Fibroblast of villous mesenchyme (primary cell): ENCODE data around the gene RBBP6. TPM values are rescaled to one million over a fixed set of nuclear protein-coding genes. Genes with fewer than 3 reads are reported as not detected.
"Not testable (repeated sequence)": the region's sequence is repeated elsewhere in the genome, so short reads cannot be mapped to it uniquely, and the experiment has no call there.

Experiments used
- DNase-seq: peaks from one replicate; pipeline ENCODE4 v3.0.0-alpha.2; 2010; ENCODE audit warnings: low read depth
- H3K4me3 ChIP-seq: 2 replicates; pipeline ENCODE4 v1.5.1; 2011; ENCODE audit warnings: low read depth, mild to moderate bottlenecking, low read length
- total RNA-seq: library from RNA; depleted of rRNA; stranded (reverse); fragments of >200 nt; gene quantifications from 2 replicates; pipeline ENCODE4 v1.2.3, GENCODE V29; 2012
- TF ChIP-seq, protein P1 (sequence below): IDR thresholded peaks from 2 replicates; pipeline ENCODE4 v1.5.1; 2012; ENCODE audit warnings: low read depth, mild to moderate bottlenecking, low read length; ENCODE audit not compliant: insufficient read depth

Gene RBBP6
- total RNA-seq, 1 donor, result 31.1 TPM

DNA sequence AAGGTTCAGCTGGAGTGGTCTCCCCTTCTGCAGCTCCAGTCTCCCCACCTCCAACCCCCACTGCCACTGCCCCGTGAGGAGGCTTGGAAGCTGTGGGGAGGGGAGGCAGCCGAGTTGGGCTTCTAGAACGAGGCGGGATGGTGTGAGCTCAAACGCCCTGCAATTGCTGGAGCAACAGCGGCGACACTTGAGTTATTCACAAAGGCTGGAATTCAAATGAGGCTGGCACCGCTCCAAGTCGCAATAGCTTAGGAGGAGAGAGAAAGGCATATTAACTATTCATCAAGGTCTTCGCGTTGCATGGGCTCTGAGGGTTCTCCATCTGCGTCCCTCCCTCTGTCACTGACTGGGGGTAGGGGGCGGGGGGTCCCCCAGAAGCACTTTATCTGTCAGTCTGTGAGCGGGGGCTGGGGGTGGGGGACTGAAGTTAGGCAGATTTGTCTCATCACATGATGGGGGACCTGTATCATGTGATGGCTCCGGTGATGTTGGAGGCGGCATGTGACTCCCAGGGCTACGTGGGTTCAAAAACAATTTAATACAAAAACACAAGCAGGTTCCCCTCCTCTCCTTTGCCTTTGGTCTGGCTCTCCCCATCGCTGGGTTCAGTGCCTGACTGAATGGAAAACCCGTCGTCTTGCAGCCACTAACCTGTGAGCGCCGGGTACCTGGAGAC lies 70.5 kb downstream of the RBBP6 start:
- TF ChIP-seq, protein P1, sequence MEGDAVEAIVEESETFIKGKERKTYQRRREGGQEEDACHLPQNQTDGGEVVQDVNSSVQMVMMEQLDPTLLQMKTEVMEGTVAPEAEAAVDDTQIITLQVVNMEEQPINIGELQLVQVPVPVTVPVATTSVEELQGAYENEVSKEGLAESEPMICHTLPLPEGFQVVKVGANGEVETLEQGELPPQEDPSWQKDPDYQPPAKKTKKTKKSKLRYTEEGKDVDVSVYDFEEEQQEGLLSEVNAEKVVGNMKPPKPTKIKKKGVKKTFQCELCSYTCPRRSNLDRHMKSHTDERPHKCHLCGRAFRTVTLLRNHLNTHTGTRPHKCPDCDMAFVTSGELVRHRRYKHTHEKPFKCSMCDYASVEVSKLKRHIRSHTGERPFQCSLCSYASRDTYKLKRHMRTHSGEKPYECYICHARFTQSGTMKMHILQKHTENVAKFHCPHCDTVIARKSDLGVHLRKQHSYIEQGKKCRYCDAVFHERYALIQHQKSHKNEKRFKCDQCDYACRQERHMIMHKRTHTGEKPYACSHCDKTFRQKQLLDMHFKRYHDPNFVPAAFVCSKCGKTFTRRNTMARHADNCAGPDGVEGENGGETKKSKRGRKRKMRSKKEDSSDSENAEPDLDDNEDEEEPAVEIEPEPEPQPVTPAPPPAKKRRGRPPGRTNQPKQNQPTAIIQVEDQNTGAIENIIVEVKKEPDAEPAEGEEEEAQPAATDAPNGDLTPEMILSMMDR, result no peak
- peak overlapping the region; percentile 21 for H3K4me3 ChIP-seq
- peak; percentile 59 for DNase-seq

DNA sequence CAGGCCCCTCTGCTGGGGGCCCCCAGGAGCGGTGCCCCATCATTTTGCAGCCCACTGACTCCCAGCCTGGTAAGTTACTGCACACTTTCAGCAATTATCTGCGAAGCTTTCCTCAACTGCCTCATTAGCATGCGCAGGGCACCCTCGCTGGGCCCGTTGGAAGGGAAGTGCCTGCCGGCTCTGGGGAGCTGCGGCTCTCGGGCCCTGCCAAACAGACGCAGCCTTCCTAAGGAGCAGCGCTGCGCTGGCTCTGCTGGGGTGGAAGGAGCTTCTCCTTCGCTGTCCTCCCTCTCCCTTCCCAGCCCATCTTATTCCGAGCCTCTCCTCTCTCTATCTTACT lies 71.0 kb downstream of the RBBP6 start:
- TF ChIP-seq, protein P1, result no peak
- DNase-seq, result peak; percentile 25
- peak overlapping the region; percentile 9 for H3K4me3 ChIP-seq

DNA sequence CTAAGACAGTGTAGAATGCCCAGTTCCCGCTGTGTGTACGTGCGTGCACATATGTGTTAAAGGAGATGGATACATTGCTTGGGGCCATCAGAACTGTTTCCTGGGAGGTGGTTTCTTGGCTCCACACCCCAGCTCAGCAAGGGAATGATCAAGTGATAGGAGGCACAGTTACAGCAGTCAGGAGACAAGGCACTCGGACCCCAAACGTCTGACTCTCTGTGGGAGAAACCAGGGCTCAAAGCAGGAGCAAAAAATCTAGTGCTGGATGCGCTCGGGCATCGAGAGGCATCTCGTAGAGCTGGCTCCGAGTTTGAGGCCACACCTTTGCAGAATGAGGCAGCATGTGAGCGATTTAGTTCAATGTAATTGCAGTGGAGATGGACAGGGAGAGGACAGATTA lies 71.9 kb downstream of the RBBP6 start:
- H3K4me3 ChIP-seq, result no peak overlapping the region
- DNase-seq, result no peak
- TF ChIP-seq, protein P1, result no peak

DNA sequence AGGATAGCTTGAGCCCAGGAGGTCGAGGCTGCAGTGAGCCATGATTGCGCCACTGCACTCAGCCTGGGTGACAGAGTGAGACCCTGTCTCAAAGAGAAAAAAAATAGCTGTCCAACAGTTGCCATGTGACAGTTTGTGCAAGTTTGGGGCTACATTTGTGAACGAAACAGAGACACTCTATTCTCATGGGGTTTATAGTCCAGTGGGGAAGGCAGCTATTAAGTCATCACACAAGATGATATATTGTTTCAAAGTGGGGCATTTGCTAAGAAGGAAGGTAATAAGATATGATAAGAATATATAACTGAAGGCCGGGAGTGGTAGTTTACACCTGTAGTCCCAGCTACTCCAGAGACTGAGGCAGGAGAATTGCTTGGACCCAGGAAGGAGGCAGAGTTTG lies 73.3 kb downstream of the RBBP6 start:
- TF ChIP-seq, protein P1, result no peak
- H3K4me3 ChIP-seq, result no peak overlapping the region
- no peak for DNase-seq

DNA sequence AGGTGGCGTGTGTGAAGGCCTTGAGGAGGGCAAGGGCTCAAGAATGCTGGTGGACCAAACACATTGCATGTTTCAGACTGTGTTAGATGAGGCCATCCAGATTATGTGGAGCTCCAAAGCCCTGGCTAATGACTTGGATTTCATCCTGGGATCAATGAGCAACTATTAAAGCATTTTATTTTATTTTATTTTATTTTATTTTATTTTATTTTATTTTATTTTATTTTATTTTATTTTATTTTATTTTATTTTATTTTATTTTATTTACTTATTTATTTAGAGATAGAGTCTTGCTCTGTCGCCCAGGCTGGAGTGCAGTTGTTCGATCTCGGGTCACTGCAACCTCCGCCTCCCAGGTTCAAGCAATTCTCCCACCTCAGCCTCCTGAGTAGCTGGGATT lies 73.9 kb downstream of the RBBP6 start:
- not testable (repeated sequence) for H3K4me3 ChIP-seq, DNase-seq

DNA sequence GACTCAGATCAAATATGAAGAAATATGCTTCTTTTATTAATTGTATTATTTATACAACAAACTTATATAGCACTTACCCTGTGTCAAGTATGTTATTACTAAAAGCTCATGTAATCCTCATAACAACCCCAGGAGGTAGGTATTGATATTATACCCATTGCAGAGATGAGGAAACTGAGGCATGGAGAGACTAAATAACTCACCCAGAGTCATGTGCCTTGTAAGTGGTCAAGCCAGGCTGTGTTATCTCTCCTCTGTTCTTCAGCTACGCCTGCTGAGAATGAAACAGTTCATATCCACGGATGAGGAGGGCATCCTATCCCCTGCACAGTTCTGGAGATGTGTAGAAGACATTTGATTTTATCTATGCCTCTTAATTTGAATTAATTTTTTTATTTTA lies 78.1 kb downstream of the RBBP6 start:
- TF ChIP-seq, protein P1, result no peak
- H3K4me3 ChIP-seq, result no peak overlapping the region
- no peak for DNase-seq

Other genes starting within 250 kb of the RBBP6 start
- gene TNRC6A, start 190.1 kb downstream of the RBBP6 start, total RNA-seq, result 48.0 and 66.9 TPM in 2 replicates